ENCODE measurements around the gene HRAS. TPM values are rescaled to one million over a fixed set of nuclear protein-coding genes. Genes with fewer than 3 reads are reported as not detected.

Gene HRAS
- total and polyA plus RNA-seq, 2 of the 13 experiments (the other 11 are each of a cell fraction or from before 2014, with no cell fraction given): 32.9 to 50.0 TPM

- Histone ChIP-seq H2AFZ (ENCODE audit: low read length) (no peak overlapping the region), H3K4me1 (ENCODE audit: insufficient read depth, low read length) (peaks cover 75% of the 10 kb centered on the region)
- peak; percentile 17; the same call in 1 of the 2 replicates for TF ChIP-seq ZNF609 (CRISPR knock-in tag; IDR thresholded peaks at IDR 0.05; ENCODE audit: borderline replicate concordance)
- TF ChIP-seq RXRA (CRISPR knock-in tag; IDR thresholded peaks at IDR 0.05): no peak; the same call in 1 of the 2 replicates
- TF ChIP-seq SAP130 (CRISPR knock-in tag; IDR thresholded peaks at IDR 0.05; ENCODE audit: low read depth): peak; percentile 33; the same call in 1 of the 2 replicates
- peak; percentile 48; the same call in 1 of the 2 replicates for TF ChIP-seq ZFX (CRISPR knock-in tag; IDR thresholded peaks at IDR 0.05; ENCODE audit: low read depth)
- TF ChIP-seq ETV5 (CRISPR knock-in tag; IDR thresholded peaks at IDR 0.05; ENCODE audit: borderline replicate concordance): peak; percentile 26; the same call in 1 of the 2 replicates
- no peak for TF ChIP-seq FOXM1 (CRISPR knock-in tag; IDR thresholded peaks at IDR 0.05)
- TF ChIP-seq PATZ1 (CRISPR knock-in tag; IDR thresholded peaks at IDR 0.05): peak; percentile 33; the same call in 1 of the 2 replicates
- TF ChIP-seq RFXAP (CRISPR knock-in tag; IDR thresholded peaks at IDR 0.05; ENCODE audit: borderline replicate concordance): no peak
- peak; percentile 90 for TF ChIP-seq ZNF263 (CRISPR knock-in tag; IDR thresholded peaks at IDR 0.05)
- peak; percentile 46; the same call in 1 of the 2 replicates for TF ChIP-seq ZNF274 (CRISPR knock-in tag; IDR thresholded peaks at IDR 0.05)
- peak; percentile 26; the same call in 1 of the 2 replicates for TF ChIP-seq ZFY (CRISPR knock-in tag; IDR thresholded peaks at IDR 0.05)
- 0 out of 2 replicates have a peak, but pooled peaks have one; percentile 29 for TF ChIP-seq ZNF547 (CRISPR knock-in tag; IDR thresholded peaks at IDR 0.05)
- TF ChIP-seq GABPA (IDR thresholded peaks at IDR 0.05; ENCODE audit: low read depth, low read length): no peak
- peak; percentile 16; the same call in 1 of the 2 replicates for TF ChIP-seq GABPA (CRISPR knock-in tag; IDR thresholded peaks at IDR 0.05; ENCODE audit: low read depth)
- TF ChIP-seq MYC (CRISPR knock-in tag; IDR thresholded peaks at IDR 0.05; ENCODE audit: borderline replicate concordance): peak; percentile 44; the same call in 1 of the 2 replicates
Measured at GRCh38 chr11:557328-558132, 22.2 kb upstream of the HRAS start.

More at GRCh38 chr11:557328-558132, 22.2 kb upstream of the HRAS start:
- intact Hi-C loops (cut with micrococcal nuclease; ENCODE audit: unreplicated experiment) (loop anchor here (10.0 kb wide), 1 partner anchor 57 kb away; the partner anchor contains the start of gene IRF7), in situ Hi-C loops (cut with HindIII; ENCODE audit: extremely low pct_ligation_motif_present, low pct_unique_long_range_greater_than_20kb) (loop anchor here (5.0 to 10.0 kb wide), 2 partner anchors 40 to 67 kb away; partner anchors contain the start of genes CDHR5 and SCT)
- ATAC-seq (no peak), DNase-seq (ENCODE audit: low spot score) (no peak), FAIRE-seq (no peak)
- POLR2A ChIA-PET: interaction anchor here (1.1 to 2.1 kb wide), 2 partner anchors 18 to 148 kb away, joined by 5 to 9 read pairs; partner anchors contain the start of genes EPS8L2 and PHRF1
- Histone ChIP-seq H4K20me1 (ENCODE audit: insufficient read depth, low read length) (no peaks in the 10 kb centered on the region), H3K9ac (ENCODE audit: insufficient read depth, low read depth, low read length) (no peak overlapping the region), H3K9me3 (ENCODE audit: low read length) (no peaks in the 10 kb centered on the region), H3K36me3 (replicated peaks in 1 of 2; ENCODE audit: control insufficient read depth in 1 of 2, insufficient read depth in 2 of 2, low read length in 2 of 2) (no peaks in the 10 kb centered on the region; a peak in 1 of 5 replicates), H3K4me2 (ENCODE audit: low read depth, low read length) (peak overlapping the region; percentile 51), H3K27ac (ENCODE audit: extremely low read length, insufficient read depth, low read length) (no peak overlapping the region), H3K79me2 (ENCODE audit: insufficient read depth, low read length) (peaks cover 8% of the 10 kb centered on the region), H3K27me3 (ENCODE audit: control insufficient read depth in 1 of 2, insufficient read depth in 2 of 2, low read length in 2 of 2) (peaks cover 4 to 7% of the 10 kb centered on the region in 2 experiments; a peak in 2 of 5 replicates), H3K4me3 (replicated peaks in 1 of 3; ENCODE audit: insufficient read depth in 1 of 3, low read depth in 2 of 3, low read length in 3 of 3) (peak overlapping the region in 2 of 3 experiments; percentile 9 to 56; a peak in 4 of 6 replicates)
- WGBS (ENCODE audit: low lambda C conversion rate): 34% methylated on average over 3 of the region's 24 CpGs
- BruUV-seq (replicated peaks): no TSS peak
- CTCF ChIA-PET (ENCODE audit: low intra/inter-chr PET ratio, low total read pairs): no interaction called here
